GM23338 (cell line): ENCODE results near the gene INHA. TPM values are rescaled to one million over a fixed set of nuclear protein-coding genes. Genes with fewer than 3 reads are reported as not detected.

Experiments
- ATAC-seq: fragments of 200-7000 bp; cut with Tn5 transposase; 3 replicates; pipeline ENCODE4 v1.9.1; 2020
- DNase-seq: peaks from one replicate; pipeline ENCODE4 v3.0.0-alpha.2; 2015; ENCODE audit warnings: low spot score
- H2AFZ ChIP-seq: fragments of 200-600 bp; sonication (generic); 2 replicates; pipeline ENCODE4 v1.8.0; 2016; ENCODE audit warnings: antibody characterized with exemption, mild to moderate bottlenecking, moderate library complexity
- H3F3A ChIP-seq: fragments of 200-600 bp; sonication (generic); replicated peaks from 2 replicates; pipeline ENCODE4 v1.8.0; 2017; ENCODE audit warnings: antibody characterized with exemption, mixed run types, low read depth
- H3K27ac ChIP-seq: fragments of 200-600 bp; sonication (generic); 2 replicates; pipeline ENCODE4 v1.6.1; 2016; ENCODE audit warnings: low read depth
- H3K27me3 ChIP-seq: fragments of 200-600 bp; sonication (generic); 2 replicates; pipeline ENCODE4 v1.8.0; 2016; ENCODE audit warnings: mild to moderate bottlenecking, mixed run types, moderate library complexity; ENCODE audit not compliant: insufficient read depth
- H3K36me3 ChIP-seq: fragments of 200-600 bp; sonication (generic); 2 replicates; pipeline ENCODE4 v1.8.0; 2016; ENCODE audit warnings: mild to moderate bottlenecking; ENCODE audit not compliant: insufficient read depth
- H3K4me1 ChIP-seq: fragments of 200-600 bp; sonication (generic); 2 replicates; pipeline ENCODE4 v1.8.0; 2016; ENCODE audit warnings: mild to moderate bottlenecking, moderate library complexity; ENCODE audit not compliant: insufficient read depth
- H3K4me2 ChIP-seq: fragments of 200-600 bp; sonication (generic); 2 replicates; pipeline ENCODE4 v1.7.1; 2017; ENCODE audit warnings: mixed run types
- H3K4me3 ChIP-seq: fragments of 200-600 bp; sonication (generic); 2 replicates; pipeline ENCODE4 v1.6.1; 2016; ENCODE audit warnings: mixed run types
- H3K79me2 ChIP-seq: fragments of 200-600 bp; sonication (generic); replicated peaks from 2 replicates; pipeline ENCODE4 v1.8.0; 2017; ENCODE audit warnings: mild to moderate bottlenecking; ENCODE audit not compliant: insufficient read depth
- H3K9me2 ChIP-seq: fragments of 200-600 bp; sonication (generic); 2 replicates; pipeline ENCODE4 v1.8.0; 2017; ENCODE audit not compliant: insufficient read depth
- H4K20me1 ChIP-seq: fragments of 200-600 bp; sonication (generic); replicated peaks from 2 replicates; pipeline ENCODE4 v1.8.0; 2017; ENCODE audit warnings: mild to moderate bottlenecking; ENCODE audit not compliant: insufficient read depth
- H3K27ac Mint-ChIP-seq: 2 replicates; pipeline ENCODE4 v1.8.0; 2020; ENCODE audit warnings: inconsistent platforms, mild to moderate bottlenecking, moderate library complexity, mixed read lengths
- H3K27me3 Mint-ChIP-seq: 3 replicates; pipeline ENCODE4 v1.8.0; 2022; ENCODE audit warnings: low read depth, mild to moderate bottlenecking, moderate library complexity, mixed read lengths, inconsistent platforms; ENCODE audit not compliant: insufficient read depth, poor library complexity
- H3K36me3 Mint-ChIP-seq: 3 replicates; pipeline ENCODE4 v1.8.0; 2021; ENCODE audit warnings: low read depth, mild to moderate bottlenecking, inconsistent platforms, moderate library complexity, mixed read lengths
- H3K4me1 Mint-ChIP-seq: 3 replicates; pipeline ENCODE4 v1.8.0; 2020; ENCODE audit warnings: mild to moderate bottlenecking, inconsistent platforms, mixed read lengths
- H3K4me3 Mint-ChIP-seq: 3 replicates; pipeline ENCODE4 v1.8.0; 2021; ENCODE audit warnings: moderate library complexity, mild to moderate bottlenecking, inconsistent platforms, mixed read lengths
- H3K9me3 Mint-ChIP-seq: 3 replicates; pipeline ENCODE4 v1.8.0; 2020; ENCODE audit warnings: moderate library complexity, mild to moderate bottlenecking, inconsistent platforms, mixed read lengths
- CREB1 ChIP-seq: fragments of 250-450 bp; sonication (Bioruptor Pico); IDR thresholded peaks from 2 replicates; pipeline ENCODE4 v1.5.0; 2020; ENCODE audit warnings: low read depth, mild to moderate bottlenecking, moderate library complexity
- ETS1 ChIP-seq: IDR thresholded peaks from 2 replicates; pipeline ENCODE4 v1.6.1; 2016; ENCODE audit warnings: antibody characterized with exemption
- EZH2phosphoT487 ChIP-seq: fragments of 200-600 bp; sonication (generic); IDR thresholded peaks from one replicate; pipeline ENCODE4 v1.8.1; 2018; ENCODE audit warnings: antibody characterized with exemption; ENCODE audit not compliant: unreplicated experiment
- NANOG ChIP-seq: IDR thresholded peaks from 2 replicates; pipeline ENCODE4 v1.6.1; 2016; ENCODE audit warnings: antibody characterized with exemption, borderline replicate concordance
- STAT1 ChIP-seq: IDR thresholded peaks from one replicate; pipeline ENCODE4 v1.6.1; 2016; ENCODE audit warnings: antibody characterized with exemption; ENCODE audit not compliant: unreplicated experiment
- ZNF331 ChIP-seq: fragments of 250-450 bp; sonication (Bioruptor Pico); IDR thresholded peaks from 2 replicates; pipeline ENCODE4 v1.5.0; 2020; ENCODE audit warnings: low read depth, mild to moderate bottlenecking, moderate library complexity
- ZNF462 ChIP-seq: fragments of 250-450 bp; sonication (Bioruptor Pico); IDR thresholded peaks from 2 replicates; pipeline ENCODE4 v1.5.0; 2020; ENCODE audit warnings: mild to moderate bottlenecking, moderate library complexity
- polyA plus RNA-seq: library from polyadenylated mRNA; unstranded; fragments of >200 nt; fragmentation: Nextera tagmentation; extraction: Ambion mirVana; gene quantifications from 2 replicates; pipeline ENCODE4 v1.2.1, GENCODE V29; 2016
- total RNA-seq: library from RNA; depleted of rRNA; stranded (reverse); fragments of >200 nt; shearing (Covaris generic); gene quantifications from 2 replicates; pipeline ENCODE4 v1.2.3, GENCODE V29; 2014

Gene INHA
- total and polyA plus RNA-seq, 2 experiments from 2014 or later = 1.5 to 1.6 TPM

DNA sequence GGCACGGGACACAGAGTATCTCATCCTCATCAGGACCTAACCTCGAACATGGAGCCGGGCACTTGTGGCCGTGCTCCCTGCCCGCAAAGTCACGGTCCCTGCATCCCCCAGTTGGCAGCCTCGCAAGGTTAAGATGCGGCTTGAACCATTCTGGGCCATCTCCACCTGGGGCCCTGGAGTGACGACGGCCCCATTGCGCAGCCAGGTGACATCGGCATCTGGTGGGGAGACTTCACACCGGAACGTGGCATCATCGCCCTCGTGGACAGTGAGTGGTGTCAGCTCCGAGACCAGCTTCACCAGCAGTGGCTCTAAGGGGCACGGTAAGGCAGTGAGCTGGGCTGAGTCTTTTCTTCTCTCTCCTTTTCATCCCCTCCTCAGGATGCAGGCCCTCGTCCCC lies 15.7 kb upstream of the INHA start (continued):
- TF ChIP-seq ETS1 = no peak
- no peak for TF ChIP-seq NANOG

GRCh38 chr2:219557320-219557719 lies 14.8 kb upstream of the INHA start:
- H3K9me3 Mint-ChIP-seq = no peaks in the 10 kb centered on the region
- TF ChIP-seq EZH2phosphoT487 = no peak
- TF ChIP-seq STAT1 = no peak
- TF ChIP-seq ZNF331 (CRISPR knock-in tag) = no peak
- no peaks in the 10 kb centered on the region for H3K79me2 ChIP-seq
- H3K27me3 ChIP-seq = peaks cover 17% of the 10 kb centered on the region
- H3F3A ChIP-seq = peaks cover 11% of the 10 kb centered on the region; the same call in 1 of the 2 replicates
- no peaks in the 10 kb centered on the region for H4K20me1 ChIP-seq
- no peaks in the 10 kb centered on the region for H3K9me2 ChIP-seq
- no peak overlapping the region for H3K4me2 ChIP-seq
- no peak overlapping the region for H3K27ac Mint-ChIP-seq
- DNase-seq = no peak
- H3K27me3 Mint-ChIP-seq = peaks cover 33% of the 10 kb centered on the region
- no peak overlapping the region for H3K4me3 Mint-ChIP-seq
- H3K4me1 Mint-ChIP-seq = peaks cover 37% of the 10 kb centered on the region
- no peak for ATAC-seq
- peaks cover 35% of the 10 kb centered on the region for H3K4me1 ChIP-seq
- no peak overlapping the region for H3K4me3 ChIP-seq
- H3K36me3 Mint-ChIP-seq = peaks cover 15% of the 10 kb centered on the region
- H2AFZ ChIP-seq = no peak overlapping the region
- no peak overlapping the region for H3K27ac ChIP-seq
- no peaks in the 10 kb centered on the region; the same call in 1 of the 2 replicates for H3K36me3 ChIP-seq

- peaks cover 4% of the 10 kb centered on the region; the same call in 1 of the 2 replicates for H3K36me3 ChIP-seq
- H3K4me1 ChIP-seq = peaks cover 41% of the 10 kb centered on the region
- Mint-ChIP-seq H3K4me1 (peaks cover 45% of the 10 kb centered on the region), H3K36me3 (peaks cover 23% of the 10 kb centered on the region), H3K27me3 (peaks cover 38% of the 10 kb centered on the region), H3K9me3 (no peaks in the 10 kb centered on the region), H3K27ac (no peak overlapping the region), H3K4me3 (no peak overlapping the region)
- H3K9me2 ChIP-seq = no peaks in the 10 kb centered on the region
- no peak overlapping the region for H2AFZ ChIP-seq
- no peaks in the 10 kb centered on the region for H3K79me2 ChIP-seq
- no peak for ATAC-seq
- H3K27me3 ChIP-seq = peaks cover 15% of the 10 kb centered on the region
- no peak overlapping the region for H3K4me2 ChIP-seq
- H3K4me3 ChIP-seq = no peak overlapping the region
- peaks cover 18% of the 10 kb centered on the region; the same call in 1 of the 2 replicates for H3F3A ChIP-seq
- H3K27ac ChIP-seq = no peak overlapping the region
- DNase-seq = no peak
- no peaks in the 10 kb centered on the region for H4K20me1 ChIP-seq
- TF ChIP-seq CREB1 (no peak), ZNF462 (CRISPR knock-in tag) (no peak)
Measured at GRCh38 chr2:219557791-219558785, 14.0 kb upstream of the INHA start.
